Heart left ventricle (tissue), 13 donors: Measurements from ENCODE around the gene TBC1D22B.
"Not testable (repeated sequence)": the region's sequence is repeated elsewhere in the genome, so short reads cannot be mapped to it uniquely, and the experiment has no call there.

Experiments used
- CTCF ChIP-seq, 12 donors: fragments of 200-600 bp; sonication (generic) in 4 of 12; IDR thresholded peaks; one replicate each; pipeline versions ENCODE4 v1.5.0 to v1.8.0; 2018 to 2022; ENCODE audit warnings: antibody characterized with exemption in 12 of 12, mild to moderate bottlenecking in 5 of 12
- POLR2A ChIP-seq, 2 donors: fragments of 450-650 bp; IDR thresholded peaks; one replicate each; pipeline ENCODE4 v1.6.1; 2017; ENCODE audit warnings: antibody characterized with exemption in 2 of 2, mild to moderate bottlenecking in 2 of 2, moderate library complexity in 2 of 2
- donor health status: ischemic (EF 13 %, LVEDD 7.1; RV severe dilation, severe dysfunction).
- donor health status: DM: no; HTN: yes; CAD: no.
- donor health status: DM: no; HTN: no; CAD: no.
- donor health status: ischemic (EF 25% LVEDD 6.9; RV normal size, moderate dysfunction).
- donor health status: ischemic (EF 25% LVEDD 5.7; RV mildly dilated, moderate dysfunction).
- donor health status: ischemic (EF 35%, LVEDD 5.7; RV mildly dilated, moderate dysfunction).
- donor health status: nonischemic (EF 11% LVEDD 7.7; RV severe dilation, severe dysfunction).
- donor health status: DM: yes; HTN: yes; CAD: no.
- donor health status: PGD.
- donor health status: ischemic (EF 29% LVEDD 5.4; RV normal size, mild dysfunction).
- donor health status: nonischemic (EF 23%, LVEDD 6.1; RV moderate dilation, normal function).

DNA sequence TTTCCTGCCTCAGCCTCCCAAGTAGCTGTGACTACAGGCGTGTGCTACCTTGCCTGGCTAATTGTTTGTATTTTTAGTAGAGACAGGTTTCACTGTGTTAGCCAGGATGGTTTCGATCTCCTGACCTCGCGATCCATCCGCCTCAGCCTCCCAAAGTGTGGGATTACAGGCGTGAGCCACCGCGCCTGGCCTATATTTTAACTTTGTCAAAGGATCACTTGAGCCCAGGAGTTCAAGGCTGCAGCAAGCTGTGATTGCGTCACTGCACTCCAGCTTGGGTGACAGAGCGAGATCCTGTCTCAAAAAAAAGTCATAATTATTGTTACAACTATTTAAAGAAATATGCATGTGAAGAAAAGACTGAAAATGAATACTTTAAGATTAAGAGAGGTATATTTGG is 72.8 kb downstream of the TBC1D22B start:
- TF ChIP-seq CTCF, POLR2A (IDR thresholded peaks at IDR 0.05): not testable (repeated sequence)
